ENCODE results near the gene PTPRG.
"Not testable (repeated sequence)": the region's sequence is repeated elsewhere in the genome, so short reads cannot be mapped to it uniquely, and the experiment has no call there.

Gene PTPRG

DNA sequence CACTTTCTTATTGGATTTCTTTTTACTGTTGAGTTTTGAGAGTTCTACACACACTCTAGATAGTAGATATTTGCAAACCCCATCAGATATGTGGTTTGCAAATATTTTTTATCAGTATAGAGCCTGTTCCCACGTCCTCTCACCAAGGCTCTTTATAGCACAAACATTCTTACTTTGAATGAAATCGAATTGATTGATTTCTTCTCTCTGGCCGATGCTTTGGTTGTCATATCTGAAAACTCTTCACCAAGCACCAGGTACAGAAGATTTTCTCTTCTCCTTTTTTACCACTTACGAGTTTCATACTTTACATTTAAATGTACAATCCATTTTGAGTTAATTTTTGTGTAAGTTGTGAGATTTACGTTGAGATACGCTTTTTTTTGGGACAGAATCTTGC lies 163.4 kb downstream of the PTPRG start:
- DNase-seq (ENCODE audit: low read depth in 3 of 3), result no peak

DNA sequence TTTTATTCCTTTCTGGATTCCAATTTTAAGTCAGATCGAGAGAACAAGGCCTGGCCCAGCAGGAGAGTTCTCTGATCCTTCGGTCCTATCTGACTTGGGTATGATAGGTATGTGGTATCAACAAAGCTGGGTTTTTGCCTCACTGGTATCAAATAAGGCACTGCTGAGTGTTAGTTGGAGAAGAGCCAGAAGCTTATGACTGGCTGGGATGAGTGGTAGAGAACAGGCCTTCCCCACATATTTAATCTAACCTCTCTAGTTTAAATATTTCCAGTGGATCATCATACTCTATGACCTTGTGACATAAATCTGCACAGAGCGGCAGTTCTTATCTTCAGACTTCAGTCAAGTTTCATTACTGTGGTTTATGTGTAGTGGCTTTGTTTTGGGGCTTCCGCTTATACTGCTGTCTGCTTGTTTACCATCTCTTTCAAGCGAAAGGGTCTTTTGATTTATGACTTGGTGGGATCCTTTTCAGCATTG lies 164.5 kb downstream of the PTPRG start:
- no peak for DNase-seq (ENCODE audit: low read depth in 3 of 3)

DNA sequence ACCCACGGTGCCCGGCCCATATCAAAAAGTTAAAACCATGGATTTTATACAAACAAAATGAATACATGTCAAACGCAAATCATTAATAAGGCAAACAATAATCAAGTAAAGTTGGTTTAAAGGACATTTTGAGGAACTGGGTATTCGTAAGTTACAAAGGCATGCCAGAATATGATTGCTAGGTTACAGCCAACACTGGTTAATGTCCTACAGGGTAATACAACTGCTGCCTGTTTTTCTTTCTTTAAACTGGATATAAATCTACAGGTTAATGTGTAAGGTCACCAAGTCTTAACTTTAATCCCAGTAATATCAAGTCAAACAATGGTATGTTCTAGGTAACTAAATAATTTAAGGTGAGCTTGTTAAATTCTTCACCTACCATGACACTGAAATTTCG lies 166.1 kb downstream of the PTPRG start:
- DNase-seq (ENCODE audit: low read depth in 3 of 3), result no peak

DNA sequence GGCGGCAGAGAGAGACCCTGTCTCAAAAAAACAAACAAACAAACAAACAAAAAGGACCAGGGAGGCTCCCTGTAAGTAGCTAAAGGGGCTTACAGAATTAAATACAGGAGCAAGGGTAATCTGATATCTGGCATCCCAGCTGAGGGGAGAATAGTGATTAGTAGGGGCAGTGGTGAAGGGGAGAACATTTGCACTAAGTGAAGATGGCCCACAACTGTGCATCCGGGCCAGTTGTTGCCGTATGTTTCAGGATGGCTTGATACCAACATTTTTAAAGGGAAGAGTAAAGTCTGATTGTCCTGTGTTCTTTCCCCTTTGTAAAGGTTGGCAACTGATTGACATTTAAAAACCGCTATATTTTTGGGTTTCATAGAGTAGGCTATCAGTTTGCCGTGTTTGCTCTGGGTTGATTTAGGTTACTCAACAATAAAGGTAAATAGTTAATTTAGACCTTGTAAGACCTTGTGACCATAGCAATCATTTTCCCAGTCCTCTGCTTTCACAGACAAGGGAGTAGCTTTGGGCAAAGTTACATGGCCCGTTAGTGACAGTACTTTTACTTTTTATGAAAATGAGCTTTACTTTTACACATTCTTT lies 167.8 kb downstream of the PTPRG start:
- DNase-seq (ENCODE audit: low read depth in 3 of 3), result no peak

DNA sequence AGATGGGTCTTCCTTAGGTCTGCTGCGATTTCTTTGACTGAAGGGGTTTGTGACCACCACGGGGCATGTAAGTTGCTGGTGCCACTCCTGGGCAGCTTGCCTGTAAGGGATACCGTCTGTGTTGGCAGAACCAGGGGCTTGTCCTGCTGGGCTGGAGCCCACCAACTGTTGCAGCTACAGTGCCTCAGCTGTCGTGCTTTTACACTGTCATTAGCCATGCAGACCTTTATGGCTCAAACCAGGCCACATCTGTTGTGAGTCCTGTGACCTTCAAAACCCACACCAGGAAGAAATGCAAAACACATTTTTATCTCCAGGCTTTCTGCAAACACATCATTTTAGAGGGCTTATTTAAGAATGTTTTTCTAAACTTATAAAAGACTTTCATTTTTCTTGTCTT lies 168.7 kb downstream of the PTPRG start:
- no peak for DNase-seq (ENCODE audit: low read depth in 3 of 3)

DNA sequence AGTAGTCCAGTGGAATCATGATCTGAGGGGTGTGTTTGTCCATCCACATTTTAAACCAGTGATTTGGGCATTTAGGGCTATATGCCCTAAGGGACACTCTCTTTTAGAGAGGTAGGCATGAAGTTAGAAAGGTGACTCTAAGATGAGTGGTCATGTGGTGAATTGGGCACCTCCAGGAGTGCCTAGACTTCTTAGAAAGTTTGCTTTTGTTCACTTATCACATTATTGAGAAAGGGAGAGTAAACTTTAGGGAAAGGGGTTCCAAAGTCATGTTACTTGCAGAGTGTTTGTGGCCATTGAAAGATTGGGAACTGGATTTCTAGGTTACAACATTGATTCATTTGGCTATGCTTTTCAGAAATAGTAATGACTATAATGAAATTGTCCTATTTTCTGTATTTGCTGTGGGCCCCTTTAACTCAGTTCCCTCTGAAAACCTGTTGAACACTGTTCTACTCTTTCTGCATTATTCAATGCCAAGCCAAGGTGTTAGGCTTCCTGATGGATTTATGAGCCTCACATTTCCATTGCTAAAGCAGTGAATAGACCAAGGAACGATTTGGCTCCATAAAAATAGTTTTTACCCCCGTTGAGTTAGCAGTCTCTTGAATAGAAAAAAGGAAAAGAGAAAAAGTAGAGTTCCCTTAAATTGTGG lies 169.3 kb downstream of the PTPRG start:
- DNase-seq (ENCODE audit: low read depth in 3 of 3), result no peak

DNA sequence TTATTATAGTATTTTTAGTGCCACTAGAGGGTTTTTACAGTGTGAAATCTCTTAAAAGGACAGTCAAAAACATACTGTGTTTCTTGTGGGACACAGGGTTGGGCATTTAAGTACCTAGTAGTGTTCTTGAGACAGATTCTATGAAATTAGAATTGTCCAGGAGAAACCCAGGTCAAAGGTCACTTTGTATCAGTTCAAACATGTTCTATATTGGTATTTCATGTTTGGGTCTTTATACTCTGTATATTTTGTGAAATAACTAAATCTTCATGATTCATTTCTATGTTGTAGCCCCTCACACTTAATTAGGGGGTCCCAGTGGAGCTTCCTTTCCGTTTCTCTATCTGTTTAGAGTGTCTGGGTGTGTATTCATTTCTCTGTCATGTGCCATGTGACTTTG lies 171.6 kb downstream of the PTPRG start:
- no peak for DNase-seq (ENCODE audit: low read depth in 3 of 3)

DNA sequence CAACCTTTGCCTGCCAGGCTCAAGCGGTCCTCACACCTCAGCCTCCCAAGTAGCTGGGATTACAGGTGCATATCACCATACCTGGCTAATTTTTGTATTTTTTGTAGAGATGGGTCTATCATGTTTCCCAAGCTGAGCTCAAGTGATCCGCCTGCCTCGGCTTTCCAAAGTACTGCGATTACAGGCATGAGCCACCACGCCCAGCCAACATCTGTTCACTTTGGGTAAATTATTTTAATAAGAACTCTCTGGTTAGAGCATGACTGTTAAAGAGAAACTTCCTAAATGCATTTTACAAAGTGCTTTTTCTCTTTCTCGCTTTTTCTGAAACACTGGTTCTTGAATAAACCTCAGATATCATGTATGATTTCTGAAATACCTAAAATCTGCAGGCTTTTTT lies 172.5 kb downstream of the PTPRG start:
- DNase-seq (ENCODE audit: low read depth in 3 of 3), result no peak

DNA sequence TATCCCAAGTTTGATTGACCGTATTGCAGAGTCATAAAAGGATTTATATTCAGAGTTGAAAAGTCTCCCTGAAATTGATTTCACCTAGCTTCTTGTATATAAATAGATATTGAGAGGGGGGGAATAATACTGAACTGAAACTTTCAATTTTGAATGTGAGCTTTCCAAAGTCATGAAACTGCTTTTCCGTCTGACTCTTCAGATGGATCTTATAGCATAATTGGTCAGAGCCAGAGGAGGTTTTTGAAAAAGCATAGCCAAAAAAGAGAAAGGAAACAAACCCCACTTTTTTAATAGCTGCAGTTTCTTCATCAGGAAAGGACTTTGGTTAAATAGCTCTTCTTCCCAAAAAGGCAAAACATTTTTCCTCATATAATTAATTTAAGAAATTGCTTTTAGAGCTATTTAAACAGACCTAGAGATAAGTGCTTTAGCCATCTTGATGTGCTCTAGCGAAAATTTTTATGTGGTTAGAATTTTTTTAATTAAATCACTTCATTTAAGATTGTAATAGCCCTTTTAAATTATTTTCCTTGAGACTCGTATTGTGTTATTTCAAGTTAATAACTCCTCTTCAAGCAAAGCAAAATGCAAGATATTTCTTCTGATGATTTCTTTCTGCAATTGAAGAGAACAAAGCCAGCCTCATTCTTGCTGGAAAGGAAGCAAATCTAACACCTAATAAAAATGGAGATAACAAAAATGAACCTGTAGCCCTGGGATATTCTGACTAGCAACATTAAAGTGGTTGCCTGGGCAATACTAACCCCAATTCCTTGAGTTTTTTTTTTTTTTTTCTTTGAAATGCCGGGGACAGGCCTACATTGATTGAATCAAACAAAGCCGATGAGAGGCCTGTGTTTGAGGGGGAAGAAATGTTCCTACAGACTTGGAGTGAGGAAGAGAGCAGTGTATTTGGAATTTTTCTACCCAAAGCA lies 173.6 kb downstream of the PTPRG start:
- no peak for DNase-seq (ENCODE audit: low read depth in 3 of 3)

DNA sequence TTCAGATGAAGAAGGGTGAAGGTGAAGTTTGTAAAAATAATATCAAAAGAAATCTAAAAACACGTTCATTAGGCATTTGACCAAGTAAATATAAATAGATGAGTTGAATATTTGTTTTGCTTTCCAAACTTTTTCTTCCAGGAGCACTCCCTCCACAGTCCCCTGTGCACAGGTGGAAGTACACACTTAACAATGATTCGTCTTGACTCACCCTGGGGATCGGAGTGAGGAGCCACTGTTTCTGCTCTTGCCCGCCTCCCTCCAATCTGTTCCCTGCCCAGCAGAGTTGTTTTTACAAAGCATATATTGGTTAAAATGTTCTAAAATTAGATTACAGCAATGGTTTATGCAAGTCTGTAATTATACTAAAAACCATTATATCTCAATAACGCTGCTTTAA lies 175.1 kb downstream of the PTPRG start:
- DNase-seq (ENCODE audit: low read depth in 3 of 3), result no peak

DNA sequence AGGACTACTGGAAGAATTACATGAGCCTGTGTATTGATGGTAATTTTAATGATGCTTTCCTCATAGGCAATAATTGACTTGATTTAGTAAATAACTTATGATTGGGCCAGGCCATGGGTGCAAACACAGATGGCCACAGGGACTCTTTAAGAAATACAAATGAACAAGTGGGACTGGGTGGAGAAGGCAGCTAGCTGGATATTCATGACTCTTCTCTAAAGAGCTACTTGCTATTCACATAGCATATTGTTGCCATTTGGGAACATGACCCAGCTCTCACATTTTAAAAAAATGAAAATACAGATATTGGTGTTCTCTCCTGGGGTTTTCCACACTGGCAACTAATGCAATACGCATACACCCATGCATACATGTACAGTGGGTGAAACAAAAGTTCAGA lies 178.3 kb downstream of the PTPRG start:
- DNase-seq (ENCODE audit: low read depth in 3 of 3), result no peak

DNA sequence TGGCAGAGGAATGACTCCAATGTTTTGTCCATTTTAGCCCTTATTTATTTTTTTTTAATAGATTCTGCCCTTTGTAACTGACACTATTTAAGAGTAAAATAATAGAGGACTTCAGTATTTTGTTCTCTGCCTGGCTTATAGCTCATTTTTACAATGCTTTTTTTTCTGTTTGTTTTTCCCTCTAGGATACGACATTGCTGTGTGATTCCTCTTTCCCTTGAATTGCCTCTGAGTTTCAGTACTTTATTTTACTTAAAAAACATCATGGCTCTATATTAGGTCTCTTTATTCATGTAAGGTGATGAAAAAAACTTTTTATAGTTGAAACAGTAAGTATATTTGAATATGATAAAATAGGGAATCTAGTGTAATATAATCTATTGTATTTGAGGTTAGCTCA lies 179.1 kb downstream of the PTPRG start:
- DNase-seq (ENCODE audit: low read depth in 3 of 3), result no peak

DNA sequence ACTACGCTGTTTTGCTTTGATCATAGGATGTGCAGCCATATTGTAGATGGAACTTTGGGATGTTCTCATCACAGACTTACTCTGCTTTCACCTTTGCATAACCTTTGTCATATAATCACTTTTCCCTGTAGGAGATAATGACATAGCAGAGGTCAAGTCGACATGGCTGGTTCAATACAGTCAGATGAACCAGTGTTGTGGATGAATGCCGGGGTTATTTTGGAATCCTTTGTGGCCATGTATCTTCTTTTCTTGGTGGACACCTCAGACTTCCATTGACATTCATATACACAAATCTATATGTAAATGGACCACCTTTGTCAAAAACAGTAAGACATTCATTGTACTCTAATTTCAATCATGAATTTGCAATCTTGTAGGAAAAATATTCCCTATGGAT lies 180.2 kb downstream of the PTPRG start:
- DNase-seq (ENCODE audit: low read depth in 3 of 3), result no peak

DNA sequence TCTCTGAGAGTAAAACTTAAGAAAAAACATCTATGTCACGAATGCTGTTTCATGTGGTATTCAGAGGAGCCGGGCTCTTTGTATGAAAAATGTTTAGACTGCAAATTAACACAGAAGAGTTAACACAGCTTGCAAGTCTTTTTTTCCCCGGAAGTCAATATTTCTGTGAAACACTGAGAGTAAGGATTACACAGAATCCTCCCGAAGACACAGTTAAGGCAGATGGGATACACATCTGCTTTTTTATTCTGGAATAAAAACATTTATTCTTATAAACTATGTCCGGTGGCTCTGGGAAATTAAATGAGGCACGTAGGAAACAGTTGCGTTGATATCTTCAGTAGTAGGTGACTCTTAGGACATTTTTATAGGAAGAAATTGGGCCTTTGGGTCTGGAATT lies 180.6 kb downstream of the PTPRG start:
- no peak for DNase-seq (ENCODE audit: low read depth in 3 of 3)

DNA sequence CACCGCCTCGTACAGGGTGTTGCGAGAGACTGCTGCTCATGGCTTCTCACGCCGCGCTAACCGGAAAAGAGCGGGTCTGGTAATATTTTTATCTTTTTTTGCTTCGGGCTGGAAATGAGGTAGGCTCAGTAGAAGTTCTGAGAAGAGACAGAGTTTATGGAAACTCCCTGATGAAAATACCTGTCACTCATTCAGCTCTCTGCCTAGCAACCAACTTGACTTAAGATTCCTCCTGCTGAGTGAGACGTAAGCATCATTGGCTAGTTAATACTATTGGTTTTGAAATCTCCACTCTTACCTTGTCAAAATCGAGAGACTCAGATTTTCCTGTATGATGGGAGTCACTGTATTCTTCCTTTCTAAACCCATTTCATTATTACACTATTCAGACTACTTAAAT lies 181.7 kb downstream of the PTPRG start:
- DNase-seq (ENCODE audit: low read depth in 3 of 3), result no peak

DNA sequence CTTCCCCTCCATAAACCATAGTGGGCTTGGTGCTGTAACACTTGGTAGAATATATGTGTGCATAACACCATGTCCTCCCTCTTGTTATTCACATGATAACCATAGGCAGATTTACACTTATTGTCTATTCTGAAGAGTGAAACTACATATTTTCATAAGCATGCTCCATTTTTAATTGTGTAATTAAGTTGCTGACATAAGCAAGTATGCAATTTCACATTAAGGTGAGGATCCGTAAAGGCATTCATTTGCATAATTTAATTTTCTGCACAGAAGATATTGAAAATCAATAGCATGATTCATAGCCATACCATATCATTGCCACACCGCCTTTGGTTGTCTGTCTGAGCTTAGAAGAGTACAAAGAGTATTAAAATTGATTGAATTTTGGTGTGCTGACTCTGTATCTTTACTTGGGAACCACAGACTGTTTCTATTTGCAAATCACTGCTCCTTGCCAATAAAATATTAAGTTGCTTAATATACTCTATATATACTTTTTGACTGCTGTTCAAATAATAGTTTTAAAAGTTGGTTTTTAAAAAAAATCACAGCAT lies 182.4 kb downstream of the PTPRG start:
- no peak for DNase-seq (ENCODE audit: low read depth in 3 of 3)

DNA sequence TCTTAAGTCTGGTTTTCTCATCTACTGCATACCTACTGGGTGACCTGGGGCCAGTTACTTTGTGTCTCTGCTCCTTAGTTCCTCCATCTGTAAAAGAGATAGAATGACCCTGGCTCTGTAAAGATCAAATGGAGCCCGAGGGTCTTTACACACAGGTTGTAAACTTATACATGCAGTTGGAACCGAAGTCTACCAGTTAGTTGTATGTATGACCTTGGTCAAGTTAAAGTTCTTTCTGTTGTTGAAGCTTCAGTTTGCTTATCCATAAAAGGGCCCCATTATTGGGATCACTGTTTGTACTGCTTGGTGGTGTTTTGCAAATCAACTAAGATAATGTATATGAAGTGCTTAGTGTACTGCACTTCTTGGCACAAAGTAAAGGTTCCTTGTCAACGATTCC lies 186.9 kb downstream of the PTPRG start:
- no peak for DNase-seq (ENCODE audit: low read depth in 3 of 3)

DNA sequence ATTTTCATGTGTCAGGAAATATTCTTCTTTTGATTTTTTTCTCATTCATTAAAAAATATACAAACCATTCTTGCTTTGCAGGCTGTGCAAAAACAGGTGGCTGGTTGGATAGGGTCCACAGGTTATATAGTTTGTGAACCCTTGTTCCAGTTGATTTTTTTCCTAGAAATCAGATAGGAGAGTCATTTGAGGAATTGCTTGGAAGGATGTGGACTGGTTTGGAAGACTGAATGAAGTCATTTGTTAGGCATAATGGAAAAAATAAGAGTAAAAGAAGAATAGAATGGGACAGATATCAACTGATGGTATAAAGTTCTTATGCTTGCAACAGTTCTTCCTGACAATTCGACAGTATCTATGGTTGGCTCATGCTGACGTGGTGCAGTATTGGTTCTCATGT lies 189.4 kb downstream of the PTPRG start:
- DNase-seq (ENCODE audit: low read depth in 3 of 3), result no peak

DNA sequence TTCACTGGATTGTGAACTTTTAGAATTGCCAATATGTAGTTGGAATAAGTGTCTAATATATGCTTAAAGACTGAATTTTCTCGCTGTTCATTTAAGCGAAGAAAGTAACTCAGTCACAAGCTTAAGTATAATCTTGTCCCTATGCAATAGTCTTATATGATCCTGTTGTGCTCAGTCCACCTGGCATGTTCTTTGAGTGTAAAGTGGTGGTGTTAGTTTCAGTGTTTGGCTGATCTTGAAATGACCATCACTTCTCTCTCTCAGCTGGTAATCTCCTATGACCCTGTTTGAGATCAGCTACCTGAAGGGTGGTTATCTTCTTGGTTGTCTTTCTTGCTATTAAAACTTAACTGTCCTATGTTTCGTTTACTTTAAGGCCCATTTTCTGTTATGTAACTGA lies 197.5 kb downstream of the PTPRG start:
- DNase-seq (ENCODE audit: low read depth in 3 of 3), result no peak

DNA sequence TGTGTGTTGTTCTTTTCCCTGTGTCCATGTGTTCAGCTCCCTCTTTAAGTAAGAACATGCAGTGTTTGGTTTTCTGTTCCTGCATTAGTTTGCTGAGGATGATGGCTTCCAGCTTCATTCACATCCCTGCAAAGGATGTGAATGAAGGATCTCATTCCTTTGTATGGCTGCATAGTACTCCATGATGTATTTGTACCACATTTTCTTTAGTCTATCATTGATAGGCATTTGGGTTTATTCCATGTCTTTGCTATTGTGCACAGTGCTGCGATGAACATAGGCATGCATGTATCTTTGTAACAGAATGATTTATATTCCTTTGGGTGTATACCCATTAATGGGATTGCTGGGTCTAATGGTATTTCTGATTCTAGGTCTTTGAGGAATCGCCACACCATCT lies 199.4 kb downstream of the PTPRG start:
- DNase-seq (ENCODE audit: low read depth in 3 of 3), result not testable (repeated sequence)

DNA sequence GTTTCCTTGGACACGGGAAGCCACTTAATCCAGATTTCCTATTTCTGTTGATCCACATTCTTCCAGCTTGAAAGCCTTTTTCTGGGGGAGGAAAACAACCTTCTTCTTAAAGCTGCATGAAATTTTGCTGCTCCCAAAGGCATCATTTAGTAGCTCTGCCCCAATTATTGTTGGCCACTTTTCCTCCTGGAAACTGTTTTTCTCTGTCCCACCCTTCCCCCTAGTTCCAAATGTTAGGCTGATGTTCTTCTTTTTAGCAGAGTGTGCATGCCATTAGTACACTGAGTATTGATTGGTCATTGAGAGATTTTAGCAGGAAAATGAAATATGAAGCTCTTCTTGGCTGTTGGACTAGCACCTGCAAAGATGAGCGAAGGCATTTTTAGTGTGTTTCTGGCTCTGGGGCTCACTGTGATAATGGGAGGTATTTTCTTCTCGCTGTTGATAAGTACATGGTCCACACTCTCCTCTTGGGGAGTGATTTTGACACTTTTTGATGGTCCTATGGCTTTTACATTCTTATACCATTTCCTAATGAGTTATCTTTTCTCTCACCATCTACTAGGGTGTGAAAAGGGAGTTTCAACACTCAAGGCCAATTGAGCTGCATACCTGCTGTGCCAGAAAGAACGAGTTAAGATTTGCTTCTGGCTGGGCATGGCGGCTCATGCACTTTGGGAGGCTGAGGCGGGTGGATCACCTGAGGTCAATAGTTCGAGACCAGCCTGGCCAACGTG lies 200.5 kb downstream of the PTPRG start:
- no peak for DNase-seq (ENCODE audit: low read depth in 3 of 3)
